ENCODE results near the gene FICD.

DNA sequence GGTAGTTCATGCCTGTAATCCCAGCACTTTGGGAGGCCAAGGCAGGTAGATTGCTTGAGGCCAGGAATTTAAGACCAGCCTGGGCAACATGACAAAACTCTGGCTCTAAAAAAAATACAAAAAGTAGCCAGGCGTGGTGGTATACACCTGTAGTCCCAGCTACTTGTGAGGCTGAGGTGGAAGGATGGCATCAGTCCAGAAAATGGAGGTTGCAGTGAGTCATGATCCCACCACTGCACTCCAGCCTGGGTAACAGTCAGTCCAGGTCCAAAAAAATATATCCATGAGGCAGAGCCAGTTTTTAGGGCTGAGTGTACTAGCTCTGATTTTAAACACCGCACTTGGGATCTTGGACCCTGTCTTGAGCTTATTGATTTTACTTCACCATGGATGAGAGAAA lies 30.6 kb upstream of the FICD start:
- TF ChIP-seq, protein P1, sequence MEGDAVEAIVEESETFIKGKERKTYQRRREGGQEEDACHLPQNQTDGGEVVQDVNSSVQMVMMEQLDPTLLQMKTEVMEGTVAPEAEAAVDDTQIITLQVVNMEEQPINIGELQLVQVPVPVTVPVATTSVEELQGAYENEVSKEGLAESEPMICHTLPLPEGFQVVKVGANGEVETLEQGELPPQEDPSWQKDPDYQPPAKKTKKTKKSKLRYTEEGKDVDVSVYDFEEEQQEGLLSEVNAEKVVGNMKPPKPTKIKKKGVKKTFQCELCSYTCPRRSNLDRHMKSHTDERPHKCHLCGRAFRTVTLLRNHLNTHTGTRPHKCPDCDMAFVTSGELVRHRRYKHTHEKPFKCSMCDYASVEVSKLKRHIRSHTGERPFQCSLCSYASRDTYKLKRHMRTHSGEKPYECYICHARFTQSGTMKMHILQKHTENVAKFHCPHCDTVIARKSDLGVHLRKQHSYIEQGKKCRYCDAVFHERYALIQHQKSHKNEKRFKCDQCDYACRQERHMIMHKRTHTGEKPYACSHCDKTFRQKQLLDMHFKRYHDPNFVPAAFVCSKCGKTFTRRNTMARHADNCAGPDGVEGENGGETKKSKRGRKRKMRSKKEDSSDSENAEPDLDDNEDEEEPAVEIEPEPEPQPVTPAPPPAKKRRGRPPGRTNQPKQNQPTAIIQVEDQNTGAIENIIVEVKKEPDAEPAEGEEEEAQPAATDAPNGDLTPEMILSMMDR (IDR thresholded peaks at IDR 0.05) = no peak
- TF ChIP-seq POLR2A (IDR thresholded peaks at IDR 0.05) = no peak
- no peak for TF ChIP-seq EP300 (IDR thresholded peaks at IDR 0.05; ENCODE audit: low read depth)
- TF ChIP-seq POLR2AphosphoS5 (IDR thresholded peaks at IDR 0.05) = no peak
